Astrocyte (in vitro differentiated cells and primary cell): ENCODE measurements around the gene PYGL. TPM values are rescaled to one million over a fixed set of nuclear protein-coding genes. Genes with fewer than 3 reads are reported as not detected.

Experiments
- DNase-seq: peaks from one replicate; pipeline ENCODE4 v3.0.0-alpha.2; 2010; ENCODE audit warnings: low read depth
- FAIRE-seq: peaks from 2 replicates; lab custom pipeline; 2011; peaks lifted over from hg19 to GRCh38; lab: Jason Lieb, UNC
- H2AFZ ChIP-seq: 2 replicates; pipeline ENCODE4 v1.6.0; 2012; ENCODE audit warnings: low read depth, low read length, inconsistent platforms
- H3K27ac ChIP-seq: 2 replicates; pipeline ENCODE4 v1.5.1; 2011; ENCODE audit warnings: low read depth, low read length, inconsistent platforms
- H3K27me3 ChIP-seq: 2 replicates; pipeline ENCODE4 v1.6.0; 2011; ENCODE audit warnings: low read length, inconsistent platforms; ENCODE audit not compliant: insufficient read depth
- H3K36me3 ChIP-seq: 2 replicates; pipeline ENCODE4 v1.5.1; 2011; ENCODE audit warnings: low read length, inconsistent platforms; ENCODE audit not compliant: insufficient read depth
- H3K4me1 ChIP-seq: 2 replicates; pipeline ENCODE4 v1.5.1; 2011; ENCODE audit warnings: low read length, inconsistent platforms; ENCODE audit not compliant: insufficient read depth
- H3K4me2 ChIP-seq: 2 replicates; pipeline ENCODE4 v1.6.0; 2012; ENCODE audit warnings: low read length, inconsistent platforms
- H3K4me3 ChIP-seq: 2 replicates; pipeline ENCODE4 v1.5.1; 2011; ENCODE audit warnings: low read depth, mild to moderate bottlenecking, low read length, inconsistent platforms; ENCODE audit not compliant: insufficient read depth
- H3K79me2 ChIP-seq: 2 replicates; pipeline ENCODE4 v1.6.0; 2012; ENCODE audit warnings: mild to moderate bottlenecking, low read length, inconsistent platforms; ENCODE audit not compliant: insufficient read depth
- H3K9ac ChIP-seq: 2 replicates; pipeline ENCODE4 v1.6.0; 2012; ENCODE audit warnings: mild to moderate bottlenecking, low read length, inconsistent platforms
- H3K9me3 ChIP-seq: 2 replicates; pipeline ENCODE4 v1.5.1; 2012; ENCODE audit warnings: low read depth, mild to moderate bottlenecking, low read length, inconsistent platforms; ENCODE audit not compliant: insufficient read depth
- H4K20me1 ChIP-seq: 2 replicates; pipeline ENCODE4 v1.6.0; 2012; ENCODE audit warnings: low read length, inconsistent platforms; ENCODE audit not compliant: insufficient read depth
- H3K27ac Mint-ChIP-seq: one replicate; pipeline ENCODE4 v1.8.0; 2021; ENCODE audit warnings: mild to moderate bottlenecking, mixed read lengths; ENCODE audit not compliant: unreplicated experiment
- H3K27me3 Mint-ChIP-seq: one replicate; pipeline ENCODE4 v1.8.0; 2021; ENCODE audit warnings: low read depth, mixed read lengths; ENCODE audit not compliant: unreplicated experiment
- H3K36me3 Mint-ChIP-seq: one replicate; pipeline ENCODE4 v1.8.0; 2021; ENCODE audit warnings: low read depth, mixed read lengths; ENCODE audit not compliant: unreplicated experiment
- H3K4me1 Mint-ChIP-seq: one replicate; pipeline ENCODE4 v1.8.0; 2021; ENCODE audit warnings: low read depth, mixed read lengths; ENCODE audit not compliant: unreplicated experiment
- H3K4me3 Mint-ChIP-seq: one replicate; pipeline ENCODE4 v1.8.0; 2021; ENCODE audit warnings: mild to moderate bottlenecking, moderate library complexity, mixed read lengths; ENCODE audit not compliant: unreplicated experiment
- H3K9me3 Mint-ChIP-seq: one replicate; pipeline ENCODE4 v1.8.0; 2021; ENCODE audit warnings: mild to moderate bottlenecking, mixed read lengths; ENCODE audit not compliant: unreplicated experiment
- EZH2 ChIP-seq: IDR thresholded peaks from 2 replicates; pipeline ENCODE4 v1.6.1; 2012; ENCODE audit warnings: mild to moderate bottlenecking, low read length, inconsistent platforms; ENCODE audit not compliant: insufficient read depth
- total RNA-seq: library from RNA; stranded (reverse); gene quantifications from 2 replicates; pipeline ENCODE4 v1.2.1, GENCODE V29; 2021
- TF ChIP-seq, protein P1 (sequence below): IDR thresholded peaks from 2 replicates; pipeline ENCODE4 v1.5.1; 2011; ENCODE audit warnings: low read depth, mild to moderate bottlenecking, inconsistent platforms, low read length, moderate library complexity; ENCODE audit not compliant: insufficient read depth

Gene PYGL
- total RNA-seq, 1 donor from 2014 or later = 97.6 TPM

DNA sequence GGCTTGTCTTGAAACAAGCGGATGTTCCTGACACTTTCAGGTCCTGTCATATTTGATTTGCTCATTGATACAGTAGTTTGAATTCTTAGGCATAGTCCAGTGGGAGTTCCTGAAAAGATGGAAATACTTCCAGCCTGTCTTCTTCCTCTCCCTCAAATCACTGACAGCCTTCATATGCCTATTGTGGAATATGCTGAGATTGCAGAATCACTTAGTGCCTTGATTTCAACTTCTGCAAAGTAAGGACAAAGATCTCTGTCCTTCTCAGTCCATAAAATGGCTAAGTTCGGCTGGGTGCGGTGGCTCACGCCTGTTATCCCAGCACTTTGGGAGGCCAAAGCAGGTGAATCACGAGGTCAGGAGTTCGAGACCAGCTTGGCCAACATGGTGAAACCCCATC lies 6.7 kb upstream of the PYGL start:
- no peak overlapping the region for H3K27ac ChIP-seq
- no peaks in the 10 kb centered on the region for H3K9me3 ChIP-seq
- H3K4me1 ChIP-seq = peaks cover 10% of the 10 kb centered on the region
- no peak overlapping the region for H3K4me2 ChIP-seq
- FAIRE-seq (no peak), DNase-seq (no peak)
- H3K36me3 ChIP-seq = no peaks in the 10 kb centered on the region
- no peaks in the 10 kb centered on the region for H3K27me3 ChIP-seq
- H3K27me3 Mint-ChIP-seq = no peaks in the 10 kb centered on the region
- peaks cover 3% of the 10 kb centered on the region for H3K9me3 Mint-ChIP-seq
- H3K36me3 Mint-ChIP-seq = no peaks in the 10 kb centered on the region
- no peak overlapping the region for H3K27ac Mint-ChIP-seq
- H3K4me3 ChIP-seq = no peak overlapping the region
- no peak overlapping the region for H2AFZ ChIP-seq
- TF ChIP-seq EZH2 = no peak
- TF ChIP-seq, protein P1, sequence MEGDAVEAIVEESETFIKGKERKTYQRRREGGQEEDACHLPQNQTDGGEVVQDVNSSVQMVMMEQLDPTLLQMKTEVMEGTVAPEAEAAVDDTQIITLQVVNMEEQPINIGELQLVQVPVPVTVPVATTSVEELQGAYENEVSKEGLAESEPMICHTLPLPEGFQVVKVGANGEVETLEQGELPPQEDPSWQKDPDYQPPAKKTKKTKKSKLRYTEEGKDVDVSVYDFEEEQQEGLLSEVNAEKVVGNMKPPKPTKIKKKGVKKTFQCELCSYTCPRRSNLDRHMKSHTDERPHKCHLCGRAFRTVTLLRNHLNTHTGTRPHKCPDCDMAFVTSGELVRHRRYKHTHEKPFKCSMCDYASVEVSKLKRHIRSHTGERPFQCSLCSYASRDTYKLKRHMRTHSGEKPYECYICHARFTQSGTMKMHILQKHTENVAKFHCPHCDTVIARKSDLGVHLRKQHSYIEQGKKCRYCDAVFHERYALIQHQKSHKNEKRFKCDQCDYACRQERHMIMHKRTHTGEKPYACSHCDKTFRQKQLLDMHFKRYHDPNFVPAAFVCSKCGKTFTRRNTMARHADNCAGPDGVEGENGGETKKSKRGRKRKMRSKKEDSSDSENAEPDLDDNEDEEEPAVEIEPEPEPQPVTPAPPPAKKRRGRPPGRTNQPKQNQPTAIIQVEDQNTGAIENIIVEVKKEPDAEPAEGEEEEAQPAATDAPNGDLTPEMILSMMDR = no peak
- no peak overlapping the region for H3K9ac ChIP-seq
- H3K4me1 Mint-ChIP-seq = peaks cover 19% of the 10 kb centered on the region
- H4K20me1 ChIP-seq = no peaks in the 10 kb centered on the region
- H3K4me3 Mint-ChIP-seq = no peak overlapping the region
- no peaks in the 10 kb centered on the region for H3K79me2 ChIP-seq

DNA sequence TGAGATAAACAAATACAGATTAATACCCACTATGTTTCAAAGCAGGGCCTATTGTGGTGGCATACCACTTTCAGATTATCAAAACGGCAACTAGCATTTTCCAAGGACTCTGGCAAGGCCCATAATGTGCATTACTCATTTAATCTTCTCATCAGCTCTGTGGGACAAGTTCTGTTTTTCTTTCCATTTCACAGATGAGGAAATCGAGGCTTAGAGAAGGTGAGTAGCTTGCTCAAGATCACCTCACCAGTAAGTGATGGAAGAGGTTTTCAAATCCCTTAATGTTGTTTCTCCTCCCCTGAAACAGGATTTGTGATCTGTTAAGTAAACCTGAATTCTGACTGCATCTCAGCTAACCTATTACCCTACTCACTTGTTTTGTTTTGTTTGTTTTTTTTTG lies 3.9 kb upstream of the PYGL start:
- Histone ChIP-seq H3K9ac (no peak overlapping the region), H3K79me2 (no peaks in the 10 kb centered on the region), H3K27me3 (no peaks in the 10 kb centered on the region), H3K27ac (no peak overlapping the region), H3K4me1 (peaks cover 11% of the 10 kb centered on the region), H3K36me3 (no peaks in the 10 kb centered on the region), H3K4me2 (no peak overlapping the region), H2AFZ (no peak overlapping the region), H3K9me3 (no peaks in the 10 kb centered on the region), H4K20me1 (no peaks in the 10 kb centered on the region), H3K4me3 (no peak overlapping the region)
- Mint-ChIP-seq H3K4me3 (no peak overlapping the region), H3K9me3 (peaks cover 3% of the 10 kb centered on the region), H3K27me3 (no peaks in the 10 kb centered on the region), H3K4me1 (peaks cover 14% of the 10 kb centered on the region), H3K36me3 (no peaks in the 10 kb centered on the region), H3K27ac (no peak overlapping the region)
- DNase-seq (no peak), FAIRE-seq (no peak)
- TF ChIP-seq EZH2 = no peak
- TF ChIP-seq, protein P1 = no peak

DNA sequence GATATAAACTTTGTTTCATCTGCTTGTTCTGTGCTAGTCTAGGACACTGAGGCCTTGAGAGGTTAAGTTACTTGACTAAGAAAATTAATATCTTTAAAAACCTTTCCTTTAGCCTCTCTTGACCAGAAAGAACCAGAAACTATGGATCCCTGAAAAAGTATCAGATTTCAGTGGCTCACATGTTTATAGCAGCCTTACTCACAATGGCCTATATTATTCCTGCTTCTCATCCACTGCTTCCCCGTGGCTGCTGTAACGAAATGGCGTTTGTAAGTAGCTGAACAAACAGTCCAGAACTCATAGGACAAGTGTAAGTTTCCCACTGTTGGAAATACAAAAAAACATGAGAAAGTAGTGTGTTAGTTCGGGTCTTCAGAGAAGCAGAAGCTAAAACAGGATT lies 3.2 kb upstream of the PYGL start:
- TF ChIP-seq, protein P1 = no peak
- TF ChIP-seq EZH2 = no peak
- no peaks in the 10 kb centered on the region for H3K27me3 ChIP-seq
- H3K9me3 Mint-ChIP-seq = peaks cover 3% of the 10 kb centered on the region
- H3K4me3 ChIP-seq = no peak overlapping the region
- no peaks in the 10 kb centered on the region for H3K27me3 Mint-ChIP-seq
- H3K9me3 ChIP-seq = no peaks in the 10 kb centered on the region
- no peaks in the 10 kb centered on the region for H4K20me1 ChIP-seq
- FAIRE-seq = no peak
- peaks cover 16% of the 10 kb centered on the region for H3K4me1 Mint-ChIP-seq
- no peak overlapping the region for H3K4me3 Mint-ChIP-seq
- H3K4me1 ChIP-seq = peaks cover 11% of the 10 kb centered on the region
- no peak overlapping the region for H3K4me2 ChIP-seq
- no peak for DNase-seq
- H3K36me3 ChIP-seq = no peaks in the 10 kb centered on the region
- H3K36me3 Mint-ChIP-seq = no peaks in the 10 kb centered on the region
- H3K27ac ChIP-seq = no peak overlapping the region
- H3K9ac ChIP-seq = no peak overlapping the region
- no peak overlapping the region for H3K27ac Mint-ChIP-seq
- no peaks in the 10 kb centered on the region for H3K79me2 ChIP-seq
- H2AFZ ChIP-seq = no peak overlapping the region
